HG03060 (cell line): Measurements from ENCODE around the gene ZFP91.

Experiments
- ATAC-seq: cut with Tn5 transposase; IDR thresholded peaks from one replicate; pipeline ENCODE4 v1.9.1; 2021; ENCODE audit warnings: low read depth, moderate number of reproducible peaks; ENCODE audit not compliant: unreplicated experiment

The ZFP91 gene

DNA sequence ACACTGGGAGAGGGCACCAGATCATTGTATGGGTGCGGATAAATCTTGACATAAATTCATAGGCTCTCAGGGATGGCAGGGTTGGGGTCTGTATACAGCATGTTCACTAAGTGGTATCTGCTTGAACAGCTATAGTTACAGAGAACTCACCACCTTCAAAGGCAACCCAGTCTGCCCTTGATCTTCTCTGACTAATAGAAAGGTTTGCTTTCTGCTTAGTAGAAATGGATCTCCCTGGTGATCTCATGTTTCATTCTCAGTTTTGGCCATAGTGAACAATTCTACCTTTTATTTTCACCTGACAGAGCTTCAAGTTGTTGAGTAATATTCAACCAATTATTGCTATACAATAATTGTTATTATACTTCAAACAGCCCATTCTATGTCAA is 76.0 kb downstream of the ZFP91 start:
- no peak for ATAC-seq

DNA sequence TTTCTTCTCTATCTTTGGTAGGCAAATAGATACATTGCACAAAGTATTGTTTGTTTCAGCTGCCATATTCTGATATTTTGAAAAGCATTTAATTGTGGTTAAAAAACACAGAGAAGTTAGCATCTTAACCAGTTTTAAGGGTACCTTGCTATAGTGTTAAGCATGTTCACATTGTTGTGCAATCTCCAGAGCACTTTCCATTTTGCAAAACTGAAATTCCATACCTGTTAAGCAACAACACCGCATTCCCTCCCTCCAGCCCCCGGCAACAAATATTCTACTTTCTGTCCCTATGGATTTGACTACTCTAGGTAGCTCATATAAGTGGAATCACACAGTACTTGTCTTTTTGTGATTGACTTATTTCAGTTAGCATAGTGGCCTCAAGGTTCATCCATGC is 77.5 kb downstream of the ZFP91 start:
- ATAC-seq: no peak

DNA sequence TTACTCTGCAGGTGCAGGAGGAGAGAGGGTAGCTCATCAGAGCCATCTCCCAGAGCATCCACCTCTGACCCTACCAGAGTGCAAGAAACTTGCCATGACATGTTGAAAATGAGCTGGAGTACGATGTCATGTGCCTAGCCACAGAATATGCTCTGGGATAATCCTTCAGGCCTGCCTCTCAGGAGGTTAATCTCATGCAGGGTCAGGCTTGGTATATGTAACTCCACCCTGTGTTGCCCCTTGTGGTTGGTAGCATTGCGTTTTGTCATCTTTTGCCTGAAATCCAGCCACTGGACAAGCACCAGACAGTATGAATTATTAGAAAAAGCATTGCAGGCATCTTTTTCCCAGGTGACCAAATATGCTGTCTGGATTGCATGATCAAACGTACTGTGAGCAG is 79.8 kb downstream of the ZFP91 start:
- ATAC-seq: no peak

DNA sequence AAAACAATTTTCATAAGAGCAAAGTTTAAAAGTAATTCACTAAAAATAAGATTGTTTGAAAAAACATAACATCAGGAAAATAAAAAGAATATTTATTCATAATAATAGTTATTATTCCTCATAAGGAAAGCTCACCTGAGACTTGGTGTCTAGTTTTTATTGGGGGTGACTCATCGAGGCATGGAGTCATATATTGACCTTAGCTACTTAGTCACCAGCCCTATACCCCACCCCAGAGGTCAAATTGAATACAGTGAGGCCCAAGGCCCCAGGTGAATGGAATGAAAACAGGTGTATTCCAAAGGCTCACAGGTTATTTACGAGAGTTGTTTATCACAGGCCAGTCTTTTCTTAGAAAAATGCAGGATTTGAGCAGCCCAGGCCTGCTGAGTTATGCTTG is 80.5 kb downstream of the ZFP91 start:
- no peak for ATAC-seq

DNA sequence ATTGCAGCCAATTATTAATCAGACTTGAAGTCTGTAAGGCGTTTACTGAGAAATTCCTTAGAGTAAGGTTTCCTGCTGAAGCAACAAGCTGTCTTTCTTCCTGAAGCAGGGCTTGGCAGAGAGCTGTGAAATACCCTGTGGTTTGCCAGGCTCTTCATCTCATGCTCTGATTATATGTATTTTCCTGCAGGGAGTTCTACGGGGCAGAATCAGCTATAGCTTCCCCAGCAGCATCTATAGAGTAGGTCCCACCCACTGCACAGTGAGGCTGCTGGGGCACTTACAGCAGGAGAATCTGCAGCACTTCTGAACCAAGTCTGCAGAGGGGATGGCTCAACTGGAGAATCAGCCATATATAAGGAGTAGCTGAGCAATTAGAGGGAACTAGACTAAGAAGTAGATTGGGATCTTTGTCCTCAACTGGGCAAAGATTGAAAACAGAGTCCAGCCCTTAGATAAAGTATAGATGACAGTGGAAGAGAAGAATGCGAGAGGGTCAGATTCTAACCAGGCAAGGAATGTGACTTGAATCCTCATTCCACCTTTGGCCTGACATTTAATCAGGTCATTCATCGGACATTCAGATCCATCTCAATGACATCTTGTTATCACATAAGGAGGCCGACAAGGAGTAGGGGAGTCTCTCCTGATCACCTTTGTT is 81.2 kb downstream of the ZFP91 start:
- no peak for ATAC-seq
